ENCODE measurements around the gene NGDN. TPM values are rescaled to one million over a fixed set of nuclear protein-coding genes. Genes with fewer than 3 reads are reported as not detected.

The NGDN gene
- total RNA-seq, 6 donors from 2014 or later: 25.4 to 42.6 (median 35.5) TPM

- Histone ChIP-seq H3K4me1 (no peaks in the 10 kb centered on the region), H3K36me3 (peaks cover 0 to 4% (median 0%) of the 10 kb centered on the region in 4 donors), H3K4me3 (no peak overlapping the region), H3K27me3 (no peaks in the 10 kb centered on the region), H3K9me3 (no peaks in the 10 kb centered on the region), H3K27ac (no peak overlapping the region)
- TF ChIP-seq CTCF (IDR thresholded peaks at IDR 0.05) (no peak), POLR2A (IDR thresholded peaks at IDR 0.05) (no peak), EP300 (IDR thresholded peaks at IDR 0.05) (no peak), POLR2AphosphoS5 (IDR thresholded peaks at IDR 0.05) (no peak)
- DNase-seq: no peak
- 80 to 90% methylated on average over 3 of the region's 3 CpGs for WGBS, 2 donors
- no peak for ATAC-seq (ENCODE audit: low FRiP score in 2 of 2)
Measured at GRCh38 chr14:23514644-23514957, 45.1 kb downstream of the NGDN start.

GRCh38 chr14:23517650-23518326 is 48.3 kb downstream of the NGDN start:
- Histone ChIP-seq H3K4me3 (no peak overlapping the region), H3K27ac (no peak overlapping the region), H3K36me3 (peaks cover 0 to 4% (median 0%) of the 10 kb centered on the region in 4 donors), H3K27me3 (no peaks in the 10 kb centered on the region), H3K9me3 (no peaks in the 10 kb centered on the region), H3K4me1 (no peaks in the 10 kb centered on the region)
- DNase-seq: no peak
- 81 to 83% methylated on average over 6 of the region's 6 CpGs for WGBS, 2 donors
- no peak for ATAC-seq (ENCODE audit: low FRiP score in 2 of 2)
- no peak for TF ChIP-seq EP300 (IDR thresholded peaks at IDR 0.05)
- no peak for TF ChIP-seq POLR2A (IDR thresholded peaks at IDR 0.05)
- no peak for TF ChIP-seq CTCF (IDR thresholded peaks at IDR 0.05)
- TF ChIP-seq POLR2AphosphoS5 (IDR thresholded peaks at IDR 0.05): no peak

- Histone ChIP-seq H3K27me3 (no peaks in the 10 kb centered on the region), H3K27ac (no peak overlapping the region), H3K36me3 (peaks cover 0 to 4% (median 0%) of the 10 kb centered on the region in 4 donors), H3K9me3 (no peaks in the 10 kb centered on the region), H3K4me3 (no peak overlapping the region), H3K4me1 (no peaks in the 10 kb centered on the region)
- WGBS, 2 donors: 80 to 83% methylated on average over 3 to 4 of the region's 4 CpGs
- TF ChIP-seq POLR2A (IDR thresholded peaks at IDR 0.05): no peak
- TF ChIP-seq CTCF (IDR thresholded peaks at IDR 0.05): no peak
- no peak for TF ChIP-seq POLR2AphosphoS5 (IDR thresholded peaks at IDR 0.05)
- TF ChIP-seq EP300 (IDR thresholded peaks at IDR 0.05): no peak
- ATAC-seq (ENCODE audit: low FRiP score in 2 of 2) (no peak), DNase-seq (no peak)
Measured at GRCh38 chr14:23518709-23519108, 49.2 kb downstream of the NGDN start.

- TF ChIP-seq CTCF (IDR thresholded peaks at IDR 0.05) (no peak), POLR2AphosphoS5 (IDR thresholded peaks at IDR 0.05) (no peak), POLR2A (IDR thresholded peaks at IDR 0.05) (no peak), EP300 (IDR thresholded peaks at IDR 0.05) (no peak)
- Histone ChIP-seq H3K36me3 (peaks cover 0 to 4% (median 0%) of the 10 kb centered on the region in 4 donors), H3K9me3 (no peaks in the 10 kb centered on the region), H3K4me3 (no peak overlapping the region), H3K27ac (no peak overlapping the region), H3K4me1 (no peaks in the 10 kb centered on the region), H3K27me3 (no peaks in the 10 kb centered on the region)
- DNase-seq (no peak), ATAC-seq (ENCODE audit: low FRiP score in 2 of 2) (no peak)
- 83 to 87% methylated on average over 14 of the region's 14 CpGs for WGBS, 2 donors
Measured at GRCh38 chr14:23520899-23521533, 51.5 kb downstream of the NGDN start.
